GM19324 (cell line): ENCODE data around the gene MGST1.

ENCODE experiments used
- ATAC-seq: cut with Tn5 transposase; IDR thresholded peaks from one replicate; pipeline ENCODE4 v1.9.1; 2021; ENCODE audit warnings: mild to moderate bottlenecking, moderate library complexity; ENCODE audit not compliant: unreplicated experiment, low FRiP score

Gene MGST1, protein sequence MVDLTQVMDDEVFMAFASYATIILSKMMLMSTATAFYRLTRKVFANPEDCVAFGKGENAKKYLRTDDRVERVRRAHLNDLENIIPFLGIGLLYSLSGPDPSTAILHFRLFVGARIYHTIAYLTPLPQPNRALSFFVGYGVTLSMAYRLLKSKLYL

DNA sequence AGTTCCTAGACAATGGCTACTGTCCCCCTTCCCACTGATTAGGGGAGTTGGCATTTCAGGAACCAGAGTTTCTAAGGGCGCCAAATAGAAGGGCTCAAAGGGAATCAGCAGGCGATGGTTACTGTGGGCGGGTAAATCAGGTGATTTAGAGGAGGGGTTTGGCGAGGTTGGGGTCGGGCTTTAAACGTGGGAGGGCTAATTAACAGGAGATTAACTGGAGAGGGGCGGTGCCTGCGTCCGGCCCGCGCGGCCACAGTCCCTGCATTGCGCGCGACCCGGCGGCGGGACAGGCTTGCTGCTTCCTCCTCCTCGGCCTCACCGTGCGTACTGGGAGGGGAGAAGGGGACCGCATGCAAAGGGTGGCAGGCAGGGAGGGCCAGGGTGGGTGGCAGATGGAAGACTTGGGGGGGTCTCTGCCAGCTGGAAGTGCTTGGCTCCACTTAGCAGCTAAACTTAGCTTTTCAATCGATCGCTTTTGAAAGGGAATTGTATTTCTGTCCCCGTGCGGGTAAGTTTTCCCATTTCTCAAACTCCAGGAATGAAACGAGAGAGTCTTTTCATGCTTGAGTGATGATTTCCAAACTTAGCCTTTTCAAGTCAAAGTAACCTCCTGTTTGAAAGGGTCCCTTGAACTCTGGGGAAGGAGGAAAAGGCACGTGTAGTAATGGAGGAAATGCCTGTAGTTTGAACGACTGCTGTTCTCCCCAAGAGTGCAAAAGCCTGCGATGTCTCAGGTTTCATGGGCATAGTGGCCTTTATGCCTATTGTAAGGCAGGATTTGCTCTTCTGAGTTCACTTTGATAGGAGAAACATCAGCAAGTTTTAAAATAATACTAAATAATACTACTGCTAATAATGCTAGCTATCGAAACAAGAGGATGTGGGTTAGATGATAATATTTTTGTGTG is at the start of gene MGST1:
TSS of gene MGST1 (plus strand) at position 255 of the 908 bp plus-strand sequence. CDS start 6,608 bp downstream, outside the sequence.
- ATAC-seq = peak; percentile 64

DNA sequence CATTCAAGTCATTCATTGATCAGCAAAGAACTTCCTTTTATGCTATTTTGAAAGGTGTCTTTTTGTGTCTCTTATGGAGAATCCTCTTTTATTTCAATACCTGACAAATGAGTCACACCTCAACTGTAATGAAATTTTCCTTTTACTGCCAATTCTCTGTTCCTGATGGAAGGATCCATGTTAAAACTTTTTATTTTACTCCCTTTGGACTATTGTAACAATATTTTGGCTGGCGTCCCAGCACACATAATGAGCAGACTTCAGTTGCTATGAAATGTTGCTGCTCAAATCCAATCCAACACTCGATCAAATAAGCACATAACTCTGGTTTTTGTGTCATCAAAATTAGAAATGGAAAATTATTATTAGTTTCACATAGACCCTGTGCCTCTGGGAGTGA is 48.0 kb upstream of the MGST1 start:
- no peak for ATAC-seq

DNA sequence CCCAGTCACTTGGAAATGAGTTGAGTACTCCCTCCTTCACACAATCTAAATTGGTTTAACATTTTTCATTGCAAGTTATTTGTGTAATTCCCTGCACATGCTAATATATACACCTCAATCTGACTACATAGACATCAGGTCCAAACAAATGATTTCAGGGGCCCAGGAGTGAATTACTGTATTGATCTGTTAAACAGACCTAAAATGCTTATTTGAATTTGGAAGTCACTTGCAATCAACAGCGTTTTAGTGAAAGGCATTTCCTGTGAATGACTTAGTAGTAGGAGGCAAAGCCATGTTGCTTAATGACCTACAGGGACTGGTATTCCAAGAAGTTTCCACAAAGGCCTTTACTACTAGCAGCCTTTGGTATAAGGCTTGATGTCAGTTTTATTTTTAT is 47.3 kb upstream of the MGST1 start:
- ATAC-seq = no peak

DNA sequence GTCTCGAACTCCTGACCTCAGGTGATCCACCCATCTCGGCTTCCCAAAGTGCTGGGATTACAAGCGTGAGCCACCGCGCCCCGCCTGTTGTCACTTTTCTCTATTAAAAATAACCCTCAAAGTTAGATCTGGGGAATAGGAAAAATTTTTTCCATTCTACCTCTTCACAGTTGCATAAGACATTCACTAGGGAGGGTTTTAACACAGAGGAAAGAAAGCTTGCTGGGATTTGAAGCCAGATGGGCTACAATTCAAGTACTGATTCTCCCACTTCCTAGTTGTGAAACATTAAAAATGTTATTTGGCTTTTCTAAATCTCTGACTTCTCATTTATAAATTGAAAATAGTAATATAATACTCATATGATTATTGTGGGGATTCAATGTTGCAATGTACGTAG is 46.7 kb upstream of the MGST1 start:
- no peak for ATAC-seq

DNA sequence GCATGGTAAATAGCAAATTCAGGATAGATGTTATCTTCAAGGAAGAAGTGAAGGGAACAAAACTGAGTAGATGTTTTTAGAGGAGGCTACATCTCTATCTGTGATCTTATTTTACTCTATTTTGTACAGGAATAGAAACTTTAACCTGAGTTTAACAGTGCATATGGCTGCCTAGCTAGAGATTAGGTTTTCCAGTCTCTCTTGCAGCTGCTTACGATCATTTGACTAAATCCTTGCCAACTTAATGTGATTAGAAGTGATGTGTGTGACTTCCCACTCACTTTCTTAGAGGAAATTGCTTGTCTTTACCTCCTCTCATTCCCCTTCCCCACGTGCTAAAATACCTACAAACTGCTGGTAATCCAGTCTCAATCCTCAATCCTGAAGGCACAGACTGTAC is 43.5 kb upstream of the MGST1 start:
- ATAC-seq = no peak

DNA sequence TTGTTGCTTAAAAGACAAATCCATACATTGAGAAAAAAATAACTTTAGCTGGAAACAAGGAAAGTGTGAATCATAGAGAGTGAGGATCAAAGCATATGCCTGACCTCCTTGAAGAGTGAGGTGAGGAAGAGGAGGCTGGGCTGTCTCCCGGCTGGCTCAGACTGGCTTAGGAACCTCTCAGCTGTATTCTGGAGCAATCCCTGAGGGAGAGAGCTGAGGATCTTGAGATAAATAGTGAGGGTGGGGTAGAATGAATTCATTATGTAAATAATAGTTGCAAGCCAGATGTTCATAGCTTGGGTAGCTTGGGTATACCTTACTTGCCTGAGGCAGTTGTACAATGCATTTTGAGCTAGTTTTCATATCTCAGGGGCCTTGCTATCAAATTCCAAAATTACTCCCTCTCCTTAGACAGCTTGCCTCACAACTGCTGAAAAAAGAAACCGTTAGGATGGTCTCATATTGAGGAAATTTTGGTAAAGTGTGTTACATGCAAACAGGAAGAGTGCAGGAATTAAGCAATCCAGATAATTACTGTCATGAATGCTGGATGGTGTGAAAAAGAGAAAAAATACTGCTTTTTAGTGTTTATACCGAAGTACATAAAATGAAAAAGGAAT is 39.5 kb upstream of the MGST1 start:
- ATAC-seq = no peak

DNA sequence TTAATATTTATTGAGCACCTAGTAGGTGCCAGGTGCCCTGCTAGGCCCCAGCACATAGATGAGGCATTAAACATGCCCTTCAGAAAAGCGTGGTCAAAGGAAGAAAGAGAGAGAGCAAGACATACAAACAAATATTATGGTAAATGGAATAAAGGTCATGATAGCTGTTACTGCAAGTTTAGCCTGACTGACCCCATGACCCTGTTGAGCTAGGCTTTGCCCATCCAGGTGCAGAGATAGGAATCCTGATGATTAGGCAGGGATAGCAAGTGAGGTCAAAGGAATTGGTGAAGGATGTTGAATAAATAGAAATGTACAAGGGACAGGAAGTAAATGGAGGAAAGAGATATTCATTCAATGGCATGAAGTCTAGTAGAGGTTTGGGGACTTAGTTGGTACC is 36.5 kb upstream of the MGST1 start:
- ATAC-seq = no peak

DNA sequence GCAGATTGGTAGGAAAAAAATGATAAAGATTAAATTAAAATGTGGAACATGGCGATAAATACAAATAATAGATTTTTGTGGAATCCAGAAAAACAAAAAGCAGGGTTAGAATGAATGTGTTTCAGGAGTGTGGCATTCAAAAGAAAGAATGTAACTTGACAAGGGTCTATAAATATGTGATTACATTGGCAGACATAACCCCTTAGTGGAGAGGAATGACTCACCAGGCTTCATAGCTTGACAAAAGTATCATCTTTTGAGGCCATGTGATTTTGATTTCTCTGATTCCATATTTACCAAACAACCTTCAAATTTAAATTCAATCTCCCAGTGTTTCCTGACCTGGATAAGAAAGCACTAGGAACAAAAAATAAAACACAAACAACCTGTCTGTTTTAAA is 24.4 kb upstream of the MGST1 start:
- ATAC-seq = no peak

DNA sequence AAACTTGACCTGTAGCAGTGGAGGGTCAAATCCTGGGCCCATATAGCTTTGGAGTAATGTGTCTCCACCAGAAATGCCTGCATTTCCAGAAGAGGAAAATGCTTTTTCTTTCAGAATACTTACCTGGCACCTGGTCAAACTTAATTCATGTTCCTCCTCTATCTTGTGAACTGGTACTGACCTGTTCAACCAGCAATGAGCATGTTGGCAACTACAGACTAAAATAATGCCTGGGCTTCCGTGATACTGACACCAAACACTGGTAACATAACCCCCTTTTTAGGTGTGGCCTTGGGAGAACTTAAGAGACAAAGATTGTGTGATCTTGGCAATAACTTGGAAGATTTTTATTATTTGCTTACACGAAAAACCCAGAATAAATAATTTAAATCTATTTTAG is 23.8 kb upstream of the MGST1 start:
- ATAC-seq = no peak

DNA sequence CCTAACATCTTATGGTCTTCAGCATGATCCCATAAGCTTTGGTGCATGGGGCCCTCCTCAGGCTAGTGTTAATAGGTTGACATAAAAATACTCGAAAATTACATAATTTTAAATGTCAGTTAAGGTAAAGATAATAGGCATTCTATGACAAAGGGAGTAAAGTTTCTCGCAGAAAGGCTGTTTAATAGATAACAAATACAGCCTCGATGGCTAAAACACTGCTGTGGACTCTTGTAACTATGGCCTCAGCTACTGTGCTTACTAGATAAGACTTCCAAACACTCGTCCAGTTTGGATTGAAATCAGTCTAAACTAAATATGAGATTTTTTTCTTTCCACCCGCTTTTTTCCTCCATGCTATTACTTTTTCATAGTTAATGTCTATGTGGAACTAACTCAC is 23.2 kb upstream of the MGST1 start:
- no peak for ATAC-seq

DNA sequence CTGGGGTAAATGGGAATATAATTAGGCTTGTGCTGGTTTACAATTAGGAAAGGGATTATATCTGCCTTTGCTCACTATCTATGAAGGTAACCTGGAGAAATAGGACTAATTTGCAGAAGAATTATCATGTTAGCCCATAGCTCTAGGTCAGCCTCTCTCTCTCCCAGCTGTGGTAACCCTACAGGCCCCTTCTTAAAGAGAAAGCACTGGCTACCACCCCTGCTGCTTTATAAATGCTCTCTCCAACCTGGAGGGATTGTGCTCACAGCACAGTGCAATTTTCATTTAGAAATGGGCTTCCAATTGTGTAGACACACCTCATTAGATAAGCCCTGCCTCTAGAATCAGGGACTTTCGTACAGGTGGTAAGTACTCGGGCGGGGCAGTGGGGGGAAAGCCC is 22.7 kb upstream of the MGST1 start:
- ATAC-seq = no peak

DNA sequence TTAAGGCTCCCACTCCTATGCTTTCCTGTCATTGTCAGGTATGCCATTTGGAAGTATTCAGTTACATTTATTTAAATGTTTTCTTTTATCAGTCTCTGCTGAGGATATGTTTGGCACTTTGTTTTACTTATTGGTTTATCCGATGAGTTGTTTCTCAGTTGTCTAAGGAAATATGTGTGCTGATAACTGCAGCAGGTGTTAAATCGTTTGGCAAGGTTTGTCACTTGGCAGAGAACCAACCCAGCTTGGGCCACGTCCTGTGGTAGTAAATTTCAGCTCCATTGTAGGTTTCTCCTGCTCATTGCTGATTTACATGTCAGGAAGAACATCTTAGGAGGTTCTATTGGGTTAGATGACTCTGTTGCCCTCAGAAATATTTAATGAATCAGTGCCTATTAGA is 22.0 kb upstream of the MGST1 start:
- ATAC-seq = no peak

DNA sequence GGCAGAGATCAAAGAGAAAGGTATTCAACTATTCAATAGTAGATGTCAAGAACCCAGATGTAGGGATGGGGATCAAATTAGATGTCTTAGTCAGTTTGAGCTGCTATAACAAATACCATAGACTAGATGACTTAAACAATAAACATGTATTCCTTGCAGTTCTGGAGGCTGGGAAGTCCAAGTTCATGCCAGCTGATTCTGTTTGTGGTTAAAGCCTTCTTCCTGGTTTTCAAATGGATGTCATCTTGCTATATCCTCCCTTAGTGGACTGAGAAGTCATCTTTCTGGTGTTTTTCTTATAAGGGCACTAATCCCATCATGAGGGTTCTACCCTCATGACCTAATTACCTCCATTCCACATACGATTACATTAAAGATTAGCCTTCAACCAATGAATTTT is 19.5 kb upstream of the MGST1 start:
- no peak for ATAC-seq

DNA sequence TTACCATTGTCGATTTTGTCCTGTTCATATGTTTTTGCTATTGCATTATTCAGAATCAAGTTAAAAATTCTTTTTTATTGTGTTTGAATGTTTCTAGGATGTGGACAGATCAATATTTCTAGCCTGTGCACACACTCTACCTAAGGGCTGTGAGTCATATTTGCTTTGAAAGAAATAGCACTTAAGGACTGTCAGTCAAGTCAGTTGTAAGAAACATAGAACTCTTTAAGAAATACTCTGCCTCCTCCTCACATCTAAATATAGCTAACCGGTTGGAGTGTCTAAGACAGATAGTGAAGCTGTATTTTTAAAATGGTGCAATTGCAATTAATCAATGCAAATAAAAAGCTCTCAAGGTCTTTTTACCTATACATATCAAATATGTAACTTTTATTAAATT is 17.9 kb upstream of the MGST1 start:
- no peak for ATAC-seq

DNA sequence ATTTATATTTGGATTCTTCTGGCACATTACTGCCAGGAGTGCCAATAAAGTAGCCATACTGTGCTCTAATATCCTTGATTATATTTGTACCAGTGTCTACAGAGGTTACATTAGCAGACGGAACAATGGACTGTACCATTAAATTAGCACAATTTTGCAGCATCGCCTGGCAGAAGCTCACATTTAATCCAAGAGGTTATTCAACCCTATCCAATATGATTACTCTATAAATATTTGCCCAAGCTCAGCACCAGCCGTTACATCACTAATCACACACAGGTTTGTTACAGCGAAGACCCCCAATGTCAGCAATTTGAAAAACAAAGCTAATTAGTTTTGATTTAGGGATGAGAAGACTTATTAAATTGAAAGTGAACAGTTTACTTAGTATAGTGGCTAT is 16.9 kb upstream of the MGST1 start:
- no peak for ATAC-seq

DNA sequence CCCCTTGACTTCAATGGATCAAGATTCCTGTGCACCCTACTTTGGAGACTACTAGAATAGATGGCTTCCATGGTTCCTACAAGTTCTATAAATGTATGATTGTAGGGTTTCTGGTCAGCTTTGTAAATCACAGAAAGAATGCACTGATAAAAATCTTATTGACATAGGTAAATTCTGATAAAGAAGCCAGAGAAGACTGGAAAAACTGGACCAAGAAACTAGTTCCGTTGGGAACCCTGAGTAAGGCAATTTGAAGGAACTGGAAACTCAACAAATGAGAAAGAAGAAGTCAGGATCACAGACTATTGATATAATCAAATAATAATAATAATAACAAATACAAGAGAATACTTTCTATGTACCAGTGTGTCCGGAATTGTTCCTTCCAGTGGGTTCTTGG is 15.4 kb upstream of the MGST1 start:
- ATAC-seq = no peak

DNA sequence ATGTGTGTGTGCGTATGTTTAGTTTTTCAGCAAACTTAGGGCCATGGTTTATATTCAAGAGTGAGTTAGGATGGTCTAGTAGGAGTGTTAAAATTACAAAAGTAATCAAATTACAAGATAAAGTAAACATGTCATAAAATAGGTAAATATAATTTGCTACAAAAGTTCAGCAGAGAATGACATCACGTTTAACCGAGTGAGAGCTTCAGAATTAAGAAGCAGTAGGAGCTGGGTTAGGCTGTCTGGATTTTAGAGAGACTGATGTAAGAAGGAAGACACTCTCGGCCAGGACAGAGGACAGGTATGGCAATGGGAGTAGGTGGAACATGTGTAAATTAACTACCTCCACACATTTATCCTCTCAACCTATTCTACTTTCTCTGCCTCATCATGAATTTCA is 11.6 kb upstream of the MGST1 start:
- ATAC-seq = no peak

DNA sequence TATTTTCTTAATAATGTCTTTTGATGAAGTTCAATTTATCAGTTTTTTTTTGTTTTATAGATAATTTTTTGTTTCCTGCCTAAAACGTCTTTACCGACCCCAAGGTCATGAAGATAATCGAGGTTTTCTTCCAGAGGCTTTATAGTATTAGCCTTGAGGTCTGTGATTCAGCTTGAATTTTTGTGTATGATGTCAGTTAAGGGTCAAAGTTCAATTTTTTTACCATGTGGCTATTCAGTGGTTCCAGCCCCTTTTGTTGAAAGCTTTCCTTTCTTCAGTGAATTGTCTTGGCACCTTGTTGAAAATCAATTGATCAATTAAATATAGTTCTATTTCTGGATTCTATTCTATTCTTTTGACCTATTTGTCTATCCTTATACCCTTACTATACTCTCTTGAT is 3.2 kb upstream of the MGST1 start:
- no peak for ATAC-seq

DNA sequence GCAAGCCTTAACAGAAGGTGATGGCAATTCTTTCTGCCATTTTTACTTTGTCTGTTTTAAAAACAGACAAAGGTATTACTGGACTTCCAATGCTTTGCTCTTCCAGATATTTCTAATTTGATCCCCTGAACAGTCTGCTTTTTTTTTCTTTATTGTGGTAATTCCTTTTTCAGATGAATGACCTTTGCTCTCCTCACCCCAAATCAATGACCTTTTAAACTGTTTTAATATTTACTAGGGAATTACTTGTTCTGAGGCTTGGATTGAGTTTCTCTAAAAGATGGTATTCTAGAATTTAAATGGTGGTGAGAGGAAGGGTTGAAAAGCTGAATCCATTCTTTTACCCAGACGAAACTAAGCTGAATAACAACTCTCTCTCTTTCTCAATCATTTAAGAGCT is 2.3 kb upstream of the MGST1 start:
- no peak for ATAC-seq

DNA sequence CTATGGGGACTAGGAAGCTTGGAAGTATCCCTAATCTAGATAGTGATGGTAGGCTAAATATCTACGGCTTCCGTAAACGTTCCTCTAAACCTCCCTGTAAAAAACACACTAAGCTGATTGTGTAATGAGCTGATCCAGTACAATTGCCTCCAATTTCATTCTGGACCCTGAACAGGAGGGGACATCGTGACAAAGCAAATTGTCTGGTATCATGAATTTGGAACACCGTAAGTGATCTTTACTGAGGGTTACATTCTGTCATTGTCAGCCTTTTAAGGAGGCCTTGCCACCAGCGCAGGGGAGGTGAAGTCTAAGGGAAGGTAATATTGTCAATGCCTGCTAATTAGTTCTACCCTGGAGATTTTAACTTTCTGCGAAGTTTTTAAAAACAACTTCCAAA is 487 bp upstream of the MGST1 start:
- ATAC-seq = no peak

DNA sequence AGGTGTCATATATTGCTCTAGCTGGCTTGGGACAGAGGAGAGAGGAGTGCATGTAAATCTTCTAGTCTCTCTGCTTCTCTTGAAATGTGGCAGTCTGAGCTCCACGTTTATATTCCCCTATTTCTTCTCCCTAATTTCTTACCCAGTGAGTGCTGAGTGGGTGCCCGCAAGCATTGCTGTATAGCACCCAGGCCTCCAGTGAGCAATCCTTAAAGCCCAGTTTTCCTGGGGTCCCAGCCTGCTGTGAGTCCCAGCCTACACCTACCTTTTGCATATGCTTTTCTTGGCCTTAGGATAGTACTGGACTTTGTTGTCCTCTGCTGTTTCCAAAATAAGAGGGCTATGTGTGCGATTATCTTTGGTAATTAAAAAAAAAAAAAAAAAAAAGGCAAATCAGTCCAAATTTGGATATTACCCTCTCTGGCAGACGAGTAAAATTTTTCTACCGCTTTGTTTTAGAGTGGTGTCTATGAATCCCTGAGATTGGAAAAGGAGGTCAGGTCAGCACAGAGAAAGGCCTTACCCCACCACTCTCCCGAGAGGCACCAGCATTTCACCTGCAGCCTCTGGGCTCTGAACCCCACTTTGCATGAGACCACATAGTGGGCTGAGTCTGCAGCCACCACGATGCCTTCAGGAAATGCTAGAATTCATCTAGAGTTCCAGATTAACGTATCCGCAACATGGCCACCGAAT is 1.1 kb downstream of the MGST1 start:
- no peak for ATAC-seq
